IPS-18a (cell line): ENCODE data around the gene LTB.
A peak's percentile ranks its signal among the peaks of the same experiment; 100 is the strongest.
"Not testable (repeated sequence)": the region's sequence is repeated elsewhere in the genome, so short reads cannot be mapped to it uniquely, and the experiment has no call there.

Experiments
- H3K27ac ChIP-seq: one replicate; pipeline ENCODE4 v1.5.1; 2013; ENCODE audit warnings: low read length
- H3K27me3 ChIP-seq: one replicate; pipeline ENCODE4 v1.6.1; 2013; ENCODE audit warnings: mild to moderate bottlenecking, low read length; ENCODE audit not compliant: control insufficient read depth, insufficient read depth
- H3K36me3 ChIP-seq: one replicate; pipeline ENCODE4 v1.6.1; 2013; ENCODE audit warnings: low read depth, low read length; ENCODE audit not compliant: control insufficient read depth
- H3K4me1 ChIP-seq: one replicate; pipeline ENCODE4 v1.6.1; 2013; ENCODE audit warnings: low read depth, low read length; ENCODE audit not compliant: control insufficient read depth
- H3K4me3 ChIP-seq: one replicate; pipeline ENCODE4 v1.5.1; 2013; ENCODE audit warnings: low read length
- H3K9ac ChIP-seq: one replicate; pipeline ENCODE4 v1.6.1; 2013; ENCODE audit warnings: mild to moderate bottlenecking, low read length, moderate library complexity
- H3K9me3 ChIP-seq: one replicate; pipeline ENCODE4 v1.6.1; 2013; ENCODE audit warnings: low read depth, low read length; ENCODE audit not compliant: control insufficient read depth

LTB gene

DNA sequence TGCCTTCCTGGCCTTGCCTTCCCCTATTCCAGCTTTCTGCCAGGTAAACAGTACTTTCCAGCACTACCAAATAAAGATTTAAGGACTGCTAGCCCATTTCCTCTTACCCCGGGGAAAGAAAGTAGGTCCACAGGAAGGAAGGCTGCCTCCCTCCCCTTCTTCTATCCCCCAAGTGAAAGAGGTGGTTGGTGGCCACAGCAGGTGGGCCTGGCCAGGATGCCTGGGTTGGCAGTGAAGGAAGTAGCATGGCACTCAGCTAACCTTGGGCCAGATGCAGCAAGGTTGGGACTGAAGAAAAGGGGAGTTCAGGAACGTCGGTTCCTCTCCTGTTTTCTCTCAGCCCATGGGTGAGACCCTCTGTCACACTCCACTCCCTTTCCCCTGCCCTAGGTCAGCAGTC is 25.9 kb downstream of the LTB start:
- H3K27ac ChIP-seq, result no peak overlapping the region
- H3K4me3 ChIP-seq, result no peak overlapping the region
- no peaks in the 10 kb centered on the region for H3K9me3 ChIP-seq
- H3K27me3 ChIP-seq, result no peaks in the 10 kb centered on the region
- no peak overlapping the region for H3K9ac ChIP-seq
- H3K36me3 ChIP-seq, result peaks cover 7% of the 10 kb centered on the region
- H3K4me1 ChIP-seq, result no peaks in the 10 kb centered on the region

DNA sequence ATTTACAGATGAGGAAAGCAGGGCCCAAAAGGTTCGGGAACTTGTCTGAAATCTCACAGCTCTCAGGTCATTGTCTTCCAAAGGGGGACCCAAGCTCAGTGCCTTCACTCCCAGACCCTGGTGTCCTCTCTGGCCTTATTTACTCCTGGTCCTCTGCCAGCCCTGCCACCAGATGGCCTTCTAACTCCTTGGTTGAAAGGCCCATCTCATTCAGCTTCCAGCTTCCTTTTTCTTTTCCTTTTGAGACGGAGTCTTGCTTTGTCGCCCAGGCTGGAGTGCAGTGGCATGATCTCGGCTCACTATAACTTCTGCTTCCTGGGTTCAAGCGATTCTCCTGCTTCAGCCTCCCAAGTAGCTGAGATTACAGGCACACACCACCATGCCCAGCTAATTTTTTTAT is 30.9 kb downstream of the LTB start:
- not testable (repeated sequence) for H3K9me3 ChIP-seq

DNA sequence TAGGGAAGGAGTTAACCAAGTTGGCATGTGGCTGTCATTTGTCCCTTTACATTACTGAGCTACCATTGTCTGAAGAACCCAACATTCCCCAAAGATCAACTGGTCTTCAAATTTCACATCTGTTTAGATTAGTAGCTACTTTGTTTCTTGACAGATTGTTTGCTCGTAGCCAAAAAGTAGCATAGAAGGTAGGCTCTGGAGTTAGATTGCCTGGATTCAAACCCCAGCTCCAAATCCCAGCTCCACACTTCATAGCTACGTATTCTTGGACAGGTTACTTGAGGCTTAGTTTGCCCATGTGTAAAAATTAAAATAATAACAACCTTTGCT is 33.7 kb downstream of the LTB start:
- Histone ChIP-seq H3K36me3 (peaks cover 18% of the 10 kb centered on the region), H3K27me3 (no peaks in the 10 kb centered on the region), H3K27ac (no peak overlapping the region), H3K9me3 (no peaks in the 10 kb centered on the region), H3K4me3 (no peak overlapping the region), H3K4me1 (peaks cover 5% of the 10 kb centered on the region), H3K9ac (no peak overlapping the region)

More for the DNA sequence above, 30.9 kb downstream of the LTB start:
- not testable (repeated sequence) for H3K9ac ChIP-seq, H3K27ac ChIP-seq, H3K27me3 ChIP-seq, H3K4me3 ChIP-seq, H3K4me1 ChIP-seq
- H3K36me3 ChIP-seq, result peaks cover 25% of the 10 kb centered on the region

DNA sequence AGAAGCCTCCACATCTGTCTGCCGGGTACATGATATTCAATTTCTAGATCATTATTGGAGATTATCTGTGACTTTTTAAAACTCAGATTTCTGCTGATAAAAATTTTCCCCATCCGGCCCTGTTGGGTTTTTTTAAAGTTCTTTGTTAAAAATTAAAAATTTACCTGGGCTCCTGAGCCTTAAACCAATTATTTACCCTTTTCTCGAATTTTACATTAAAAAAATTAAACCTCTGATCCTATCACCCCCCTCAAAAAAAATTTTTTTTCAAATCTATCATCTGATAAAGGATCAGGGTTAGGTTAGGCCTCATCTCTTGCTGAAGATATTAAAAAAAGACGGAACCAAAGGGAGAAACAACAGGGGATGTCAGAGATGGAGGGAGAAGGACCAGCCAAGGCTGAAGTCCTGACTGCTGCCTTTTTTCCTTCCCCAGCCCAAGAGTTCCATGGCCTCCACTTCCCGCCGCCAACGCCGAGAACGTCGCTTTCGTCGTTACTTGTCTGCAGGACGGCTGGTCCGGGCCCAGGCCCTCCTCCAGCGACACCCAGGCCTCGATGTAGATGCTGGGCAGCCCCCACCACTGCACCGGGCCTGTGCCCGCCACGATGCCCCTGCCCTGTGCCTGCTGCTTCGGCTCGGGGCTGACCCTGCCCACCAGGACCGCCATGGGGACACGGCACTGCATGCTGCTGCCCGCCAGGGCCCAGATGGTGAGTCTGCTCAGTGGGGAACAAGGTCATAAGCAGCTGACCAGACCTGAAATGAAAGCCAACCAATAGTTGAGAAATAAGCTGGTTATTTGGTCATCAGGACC is 34.3 kb downstream of the LTB start:
- no peaks in the 10 kb centered on the region for H3K9me3 ChIP-seq
- peak overlapping the region; percentile 87 for H3K4me3 ChIP-seq
- peaks cover 18% of the 10 kb centered on the region for H3K36me3 ChIP-seq
- H3K27me3 ChIP-seq, result no peaks in the 10 kb centered on the region
- H3K4me1 ChIP-seq, result peaks cover 8% of the 10 kb centered on the region
- peak overlapping the region; percentile 37 for H3K27ac ChIP-seq
- peak overlapping the region; percentile 63 for H3K9ac ChIP-seq

DNA sequence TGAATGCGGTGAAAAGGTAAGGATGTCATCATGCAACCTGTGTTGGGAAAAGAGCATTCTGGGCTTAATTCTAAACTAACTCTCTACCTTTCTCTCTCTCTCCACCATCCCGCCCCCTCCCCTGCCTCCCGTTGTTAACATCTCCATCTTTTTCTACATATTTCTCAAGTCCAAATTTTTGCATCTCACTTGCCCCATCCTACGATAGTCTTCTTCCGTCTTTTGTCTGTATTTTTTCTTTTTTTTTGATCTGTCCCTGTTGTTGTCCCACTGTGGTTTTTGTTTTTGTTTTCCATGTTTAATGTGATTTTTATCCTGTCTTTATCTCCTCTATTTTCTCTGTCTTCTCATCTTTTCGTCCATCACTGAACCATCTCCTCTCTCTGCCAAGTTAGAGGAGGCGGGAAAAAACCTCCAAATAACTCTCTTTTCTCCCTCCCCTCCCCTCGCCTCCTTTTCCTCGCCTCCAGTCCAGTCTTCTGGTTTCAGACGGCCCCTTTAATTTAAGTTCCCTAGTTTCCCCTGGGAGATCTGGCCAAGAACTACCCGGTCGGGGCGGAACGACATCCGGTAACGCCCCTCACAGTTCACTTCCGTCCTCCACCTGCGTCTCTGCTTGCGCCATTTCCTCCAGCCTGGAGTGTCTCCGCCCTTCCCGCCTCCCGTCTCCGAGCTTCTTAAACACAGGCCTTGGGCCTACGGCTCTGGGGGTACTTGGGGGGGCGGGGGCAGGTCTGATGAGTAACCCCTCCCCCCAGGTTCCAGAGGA is 35.1 kb downstream of the LTB start, which contains the start of gene NFKBIL1:
Gene NFKBIL1, plus strand, starts transcription at position 651 of the 769 bp plus-strand sequence. Its CDS starts 87 bp downstream, at position 738.
- H3K27me3 ChIP-seq, result no peaks in the 10 kb centered on the region
- peak within 1 kb of the TSS; percentile 70 for H3K27ac ChIP-seq
- peaks cover 18% of the 10 kb centered on the region for H3K36me3 ChIP-seq
- H3K9me3 ChIP-seq, result no peaks in the 10 kb centered on the region
- peaks cover 8% of the 10 kb centered on the region for H3K4me1 ChIP-seq
- H3K4me3 ChIP-seq, result peak within 1 kb of the TSS; percentile 87
- H3K9ac ChIP-seq, result peak within 1 kb of the TSS; percentile 79

DNA sequence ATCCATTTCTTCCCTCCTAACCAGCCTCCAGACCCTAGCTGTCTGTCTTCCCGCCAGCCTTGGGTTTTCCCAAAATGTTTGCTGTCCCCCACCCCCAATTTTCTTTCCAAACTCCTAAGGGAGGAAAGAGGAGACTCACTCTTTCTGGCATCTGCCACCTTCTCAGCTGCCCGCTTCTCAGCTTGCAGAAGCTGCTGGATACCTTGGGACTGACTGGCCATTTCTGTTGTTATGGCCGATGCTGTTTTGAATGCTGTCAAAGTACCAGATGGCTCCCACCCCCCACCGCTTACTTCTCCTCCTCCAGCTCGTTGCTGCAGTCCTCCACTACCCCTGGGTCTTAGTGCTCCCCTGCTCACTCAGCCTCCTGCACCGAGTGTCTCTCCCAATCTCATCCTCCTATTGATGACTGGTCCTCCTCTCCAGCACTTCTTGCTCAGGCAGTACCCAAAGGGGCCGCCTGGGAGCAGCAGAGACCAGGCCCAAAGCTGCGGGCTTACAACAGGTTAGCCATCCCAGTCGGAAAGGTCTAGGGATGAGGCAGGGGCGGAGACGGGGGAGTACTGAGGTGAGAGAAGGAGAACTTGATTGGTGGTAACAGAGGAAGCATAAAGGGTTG is 35.8 kb downstream of the LTB start, which contains the start of gene ATP6V1G2:
Gene ATP6V1G2, minus strand, starts transcription at position 270 of the 619 bp plus-strand sequence. Its CDS starts 49 bp downstream, at position 221.
- H3K9me3 ChIP-seq, result no peaks in the 10 kb centered on the region
- peaks cover 8% of the 10 kb centered on the region for H3K4me1 ChIP-seq
- H3K36me3 ChIP-seq, result peaks cover 18% of the 10 kb centered on the region
- no peaks in the 10 kb centered on the region for H3K27me3 ChIP-seq
- H3K27ac ChIP-seq, result peak within 1 kb of the TSS; percentile 70
- peak within 1 kb of the TSS; percentile 87 for H3K4me3 ChIP-seq
- H3K9ac ChIP-seq, result peak within 1 kb of the TSS; percentile 79

DNA sequence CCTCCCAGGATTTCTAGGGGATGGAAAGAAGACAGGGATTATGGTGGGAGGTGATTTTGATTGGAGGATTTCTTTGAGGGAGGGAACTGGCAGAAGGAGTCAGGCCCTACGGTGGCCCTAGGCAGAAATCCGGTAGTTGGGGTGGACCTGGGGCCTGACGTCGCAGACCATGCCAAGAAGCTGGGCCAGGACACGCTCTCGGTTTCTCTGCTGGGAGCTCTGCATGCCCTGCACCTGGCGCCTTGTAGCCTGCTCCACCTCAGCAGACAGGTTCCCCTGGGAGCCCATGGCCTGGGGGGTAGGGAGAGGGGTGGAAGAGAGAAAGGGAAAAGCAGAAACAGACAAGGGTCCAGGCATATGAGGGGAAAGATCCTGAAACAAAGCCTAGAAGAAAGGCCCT is 36.9 kb downstream of the LTB start:
- Histone ChIP-seq H3K4me1 (peaks cover 8% of the 10 kb centered on the region), H3K36me3 (peaks cover 17% of the 10 kb centered on the region), H3K9me3 (no peaks in the 10 kb centered on the region), H3K27ac (no peak overlapping the region), H3K4me3 (no peak overlapping the region), H3K9ac (no peak overlapping the region), H3K27me3 (no peaks in the 10 kb centered on the region)

DNA sequence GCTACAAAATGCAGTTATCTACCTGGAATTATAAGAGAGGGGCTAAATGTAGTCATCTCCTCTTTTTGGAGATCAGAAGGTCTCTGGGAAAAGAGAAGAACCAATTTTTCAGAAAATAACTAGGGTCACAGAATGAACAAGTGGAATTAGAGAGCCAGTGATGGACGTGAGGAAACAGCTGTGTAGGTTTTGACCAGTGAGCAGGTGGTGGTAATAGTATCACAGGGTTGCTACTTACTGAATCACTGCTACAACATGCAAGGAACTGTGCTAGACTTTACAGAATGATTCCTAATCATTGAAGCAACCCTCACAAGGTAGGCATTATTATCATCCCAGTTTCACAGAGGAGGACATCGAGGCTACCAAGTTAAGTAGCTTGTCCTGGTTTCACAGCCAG is 37.5 kb downstream of the LTB start:
- H3K27me3 ChIP-seq, result no peaks in the 10 kb centered on the region
- H3K9me3 ChIP-seq, result no peaks in the 10 kb centered on the region
- peaks cover 12% of the 10 kb centered on the region for H3K4me1 ChIP-seq
- no peak overlapping the region for H3K27ac ChIP-seq
- H3K4me3 ChIP-seq, result no peak overlapping the region
- H3K36me3 ChIP-seq, result peaks cover 20% of the 10 kb centered on the region
- H3K9ac ChIP-seq, result no peak overlapping the region

DNA sequence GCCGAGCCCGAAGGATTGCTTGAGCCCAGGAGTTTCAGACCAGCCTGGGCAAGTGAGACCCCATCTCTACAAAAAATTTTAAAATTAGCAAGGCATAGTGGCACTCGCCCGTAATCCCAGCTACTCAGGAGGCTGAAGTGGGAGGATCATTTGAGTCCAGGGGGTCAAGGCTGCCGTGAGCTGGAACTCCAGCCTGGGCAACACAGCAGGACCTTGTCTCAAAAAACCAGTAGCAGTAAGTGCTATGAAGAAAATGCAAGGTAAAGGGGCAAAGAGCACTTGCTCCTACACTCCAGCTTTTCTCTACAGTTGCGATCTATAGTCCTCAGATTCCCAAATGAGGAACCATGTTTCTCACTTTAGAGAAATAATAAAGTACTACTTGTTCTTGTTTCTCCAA is 38.6 kb downstream of the LTB start:
- peaks cover 17% of the 10 kb centered on the region for H3K4me1 ChIP-seq
- H3K4me3 ChIP-seq, result no peak overlapping the region
- no peaks in the 10 kb centered on the region for H3K27me3 ChIP-seq
- no peaks in the 10 kb centered on the region for H3K9me3 ChIP-seq
- no peak overlapping the region for H3K27ac ChIP-seq
- peaks cover 22% of the 10 kb centered on the region for H3K36me3 ChIP-seq
- H3K9ac ChIP-seq, result no peak overlapping the region

DNA sequence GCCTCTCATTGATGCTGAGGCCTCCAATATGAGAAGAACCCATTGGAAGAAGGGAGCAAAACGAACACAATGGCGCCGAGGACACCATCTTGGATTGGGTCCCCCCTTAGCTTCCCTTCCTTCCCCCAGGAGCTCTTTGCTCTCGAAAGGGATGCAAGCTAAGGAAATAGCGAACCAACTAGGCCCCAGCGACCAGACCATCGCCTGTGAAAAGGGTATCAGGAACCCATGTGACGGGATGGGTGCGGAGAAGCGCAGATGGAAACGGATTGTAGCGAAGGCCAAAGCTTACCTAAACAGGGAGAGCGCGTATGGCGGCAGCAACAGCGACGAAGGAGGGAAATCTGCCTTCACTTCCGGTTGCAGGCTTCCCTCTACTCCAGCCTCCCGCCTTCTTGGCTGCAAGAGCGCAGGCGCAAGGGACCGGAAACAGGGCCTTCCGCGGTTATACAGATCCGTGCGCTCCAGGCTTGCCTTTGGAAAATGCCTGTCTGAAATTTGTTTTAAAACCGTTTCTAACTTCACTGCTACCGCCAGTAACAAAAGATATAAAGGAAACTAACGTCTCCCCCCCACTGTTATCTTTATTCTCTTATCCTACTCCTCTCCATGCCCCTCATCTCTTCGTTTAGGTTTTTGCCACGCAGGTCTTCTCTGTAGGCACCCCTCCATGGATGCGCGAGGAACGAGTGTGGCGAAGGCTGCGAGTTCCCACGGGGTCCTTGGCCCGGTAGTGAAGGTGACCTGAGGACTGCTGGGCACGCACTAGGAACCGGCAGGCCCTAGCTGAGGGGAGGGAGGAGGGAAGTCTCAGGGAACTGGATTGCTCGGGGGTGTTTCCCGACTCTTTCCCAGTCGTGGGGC is 40.3 kb downstream of the LTB start, which contains the start of gene DDX39B:
Gene DDX39B, minus strand, starts transcription at position 346 of the 864 bp plus-strand sequence. CDS start 1,471 bp downstream, outside the sequence.
- no peaks in the 10 kb centered on the region for H3K27me3 ChIP-seq
- peak within 1 kb of the TSS; percentile 96 for H3K27ac ChIP-seq
- peaks cover 17% of the 10 kb centered on the region for H3K4me1 ChIP-seq
- peaks cover 33% of the 10 kb centered on the region for H3K36me3 ChIP-seq
- peak within 1 kb of the TSS; percentile 87 for H3K4me3 ChIP-seq
- no peaks in the 10 kb centered on the region for H3K9me3 ChIP-seq
- peak within 1 kb of the TSS; percentile 98 for H3K9ac ChIP-seq
